Endometrial microvascular endothelial cells (primary cell): Measurements from ENCODE around the gene ZFP64. TPM values are rescaled to one million over a fixed set of nuclear protein-coding genes. Genes with fewer than 3 reads are reported as not detected.
"Not testable (repeated sequence)": the region's sequence is repeated elsewhere in the genome, so short reads cannot be mapped to it uniquely, and the experiment has no call there.

Experiments used
- in situ Hi-C: cut with HindIII; loops from 2 replicates; pipeline ENCODE4 v1.10.0; 2017; ENCODE audit warnings: low sequenced_read_pairs, low pct_unique_long_range_greater_than_20kb; ENCODE audit errors: inconsistent ontology term
- total RNA-seq: library from RNA; depleted of rRNA; stranded (reverse); fragments of >200 nt; gene quantifications from one replicate; pipeline ENCODE4 v1.2.3, GENCODE V29; 2015; ENCODE audit errors: inconsistent ontology term

The ZFP64 gene
- total RNA-seq, 1 donor from 2014 or later = 35.7 TPM

DNA sequence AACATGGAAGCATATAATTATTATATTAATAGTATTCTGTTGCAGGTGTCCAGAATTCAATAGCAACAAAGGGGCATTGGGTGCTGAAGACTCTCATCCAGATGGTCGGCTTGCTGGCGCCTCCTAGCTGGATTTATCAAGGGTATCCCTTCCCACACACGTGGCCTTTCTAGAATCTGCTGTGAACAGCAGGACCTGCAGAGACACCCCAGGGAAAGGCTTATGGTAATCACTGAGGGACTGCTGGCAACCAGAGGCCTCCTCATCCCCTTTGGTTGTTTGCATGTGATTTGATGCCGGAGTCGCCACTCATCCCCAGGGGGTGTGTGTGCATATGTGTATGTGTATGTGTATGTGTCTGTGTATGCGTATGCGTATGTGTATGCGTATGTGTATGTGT, 20.6 kb downstream of the ZFP64 start:
- in situ Hi-C loops = no loop called here

DNA sequence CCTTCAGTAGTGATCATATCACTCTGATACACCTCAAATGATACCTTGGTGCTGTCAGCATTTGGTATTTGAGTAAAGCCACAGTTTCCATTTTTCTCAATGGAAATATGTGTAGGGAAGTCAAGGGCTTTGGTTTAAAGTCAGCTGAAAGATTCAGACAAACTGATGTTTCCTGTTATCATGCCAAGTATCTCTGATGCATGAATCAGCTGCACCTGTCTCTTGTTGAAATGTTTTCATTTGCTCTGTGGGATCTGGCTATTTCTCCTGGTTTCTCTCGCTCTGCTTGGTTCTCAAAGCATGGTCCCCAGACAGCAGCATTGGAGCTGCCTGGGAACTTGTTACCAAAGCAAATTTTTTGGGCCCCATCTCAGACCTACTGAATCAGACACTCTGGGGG, 23.5 kb downstream of the ZFP64 start:
- in situ Hi-C loops = no loop called here

DNA sequence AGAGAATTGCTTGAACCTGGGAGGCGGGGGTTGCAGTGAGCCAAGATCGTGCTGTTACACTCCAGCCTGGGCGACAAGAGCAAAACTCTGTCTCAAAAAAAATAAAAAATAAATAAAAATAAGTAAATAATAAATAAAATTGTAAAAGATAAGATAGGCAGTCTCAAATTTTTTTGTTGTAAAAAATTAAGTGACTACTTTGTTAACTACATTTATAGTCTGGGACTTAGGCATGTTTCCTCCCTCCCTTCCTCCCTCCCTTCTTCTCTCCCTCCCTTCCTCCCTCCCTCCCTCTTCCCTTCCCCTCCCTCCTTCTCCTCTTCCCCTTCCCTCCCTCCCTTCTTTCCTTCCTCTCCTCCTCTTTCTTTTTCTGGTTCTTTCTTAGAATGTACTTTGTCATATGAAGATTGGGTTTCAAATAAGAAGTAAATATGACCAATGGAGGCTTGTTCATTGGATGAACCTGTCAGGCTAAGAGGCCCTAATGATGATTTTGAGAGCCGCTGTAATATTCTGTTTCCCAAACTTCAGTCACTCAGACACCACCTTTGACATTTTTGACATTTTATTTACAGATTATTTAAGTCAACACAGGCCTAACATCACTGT, 24.2 kb downstream of the ZFP64 start:
- in situ Hi-C loops = no loop called here

DNA sequence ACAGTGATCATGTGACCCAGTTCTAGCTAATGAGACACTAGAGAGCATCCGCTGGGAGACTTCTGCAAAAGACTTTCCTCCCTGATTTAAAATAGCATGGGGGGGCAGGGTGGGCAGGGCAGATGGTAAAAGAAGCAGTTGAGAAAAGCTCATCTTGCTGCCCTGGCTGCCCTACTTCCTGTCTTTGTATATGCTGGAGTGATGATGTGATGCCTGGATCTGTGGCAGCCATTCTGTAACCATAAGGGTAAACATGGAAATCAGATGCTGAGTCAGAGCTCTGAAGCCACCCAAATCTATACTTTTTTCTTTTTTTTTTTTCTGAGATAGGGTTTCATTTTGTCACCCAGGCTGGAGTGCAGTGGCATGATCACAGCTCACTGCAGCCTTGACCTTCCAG, 25.4 kb downstream of the ZFP64 start:
- in situ Hi-C loops = no loop called here

DNA sequence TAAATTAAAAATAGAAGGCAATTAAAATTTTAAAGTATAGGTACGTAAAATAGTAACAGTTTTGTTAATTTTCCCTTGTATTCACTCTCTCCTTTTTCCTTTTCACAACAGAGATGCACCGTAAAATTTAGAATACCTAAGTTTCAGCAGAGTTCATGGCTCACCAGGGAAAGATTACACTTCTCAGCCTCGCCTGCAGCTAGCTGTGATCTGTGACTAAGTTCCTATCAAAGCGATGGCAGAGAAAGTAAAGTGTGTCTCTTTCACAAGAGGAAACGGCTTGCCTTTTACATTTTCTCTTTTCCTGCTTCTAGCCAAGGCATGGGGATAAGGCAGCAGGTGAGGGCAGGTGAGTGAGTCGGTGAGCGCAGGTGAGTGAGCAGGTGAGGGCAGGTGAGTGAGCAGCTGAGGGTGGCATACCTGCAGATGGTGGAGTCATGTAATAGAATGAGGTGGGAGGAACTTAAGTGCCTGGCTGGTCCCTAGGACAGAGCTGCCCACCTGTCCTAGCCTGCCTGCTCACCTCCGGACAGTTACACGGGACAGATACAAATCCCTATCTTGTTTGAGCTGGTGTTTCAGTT, 30.9 kb downstream of the ZFP64 start:
- in situ Hi-C loops = no loop called here

DNA sequence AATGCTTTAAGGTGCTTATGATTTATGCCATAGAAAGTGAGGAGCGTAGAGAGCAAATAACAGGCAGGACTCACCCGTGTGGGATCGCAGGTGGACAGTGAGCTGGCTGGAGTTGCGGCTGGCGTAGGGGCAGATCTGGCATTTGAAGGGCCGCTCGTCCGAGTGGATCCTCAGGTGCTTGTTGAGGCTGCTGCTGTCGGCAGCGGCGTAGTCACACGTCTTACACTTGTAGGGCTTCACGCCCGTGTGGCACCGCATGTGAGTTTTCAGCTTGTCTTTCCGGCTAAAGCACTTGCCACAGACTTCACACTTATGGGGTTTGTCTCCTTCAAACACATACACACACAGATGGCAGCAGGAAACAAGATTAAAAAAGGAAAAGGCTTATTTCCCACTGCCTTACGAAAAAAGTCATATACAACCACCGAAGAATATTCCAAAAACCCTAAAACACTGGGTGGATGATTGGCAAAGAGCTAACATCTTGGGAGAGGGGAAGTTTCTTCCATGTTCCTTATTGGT, 31.5 kb downstream of the ZFP64 start:
- in situ Hi-C loops = no loop called here

DNA sequence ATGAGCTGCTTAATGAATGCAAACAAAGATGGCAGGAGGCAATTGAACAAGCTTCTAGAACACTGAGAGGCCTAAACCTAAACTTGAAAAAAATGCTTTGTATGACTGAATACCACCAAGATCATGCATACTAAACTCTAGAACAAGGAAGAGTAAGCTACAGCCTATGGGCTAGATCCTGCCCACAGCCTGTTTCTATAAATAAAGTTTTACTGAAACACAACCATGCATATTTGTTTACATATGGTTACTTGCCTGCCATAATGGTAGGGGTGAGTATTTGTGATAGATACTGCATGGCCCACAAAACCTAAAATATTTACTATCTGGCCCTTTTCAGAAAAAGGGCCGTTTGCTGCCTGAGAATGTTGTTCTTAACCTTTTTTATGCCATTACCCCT, 37.0 kb downstream of the ZFP64 start:
- in situ Hi-C loops = no loop called here

DNA sequence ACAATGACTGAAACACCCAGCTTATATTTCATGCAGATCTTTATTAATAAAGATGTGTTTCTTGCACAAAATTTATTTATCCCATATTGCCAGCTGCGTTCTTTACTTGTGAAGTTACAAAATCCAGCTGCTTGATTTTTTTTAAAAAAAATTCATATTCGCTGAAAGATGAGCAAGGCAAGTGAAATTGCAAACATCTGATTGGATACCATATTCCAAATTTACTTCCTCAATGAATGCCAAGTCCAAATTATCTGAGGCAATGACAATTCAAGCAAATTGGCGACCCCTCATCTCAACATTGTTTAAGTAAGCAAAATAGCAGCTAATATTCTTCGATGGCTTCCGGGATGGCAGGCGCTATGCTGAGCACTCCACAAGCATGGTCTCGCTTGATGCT, 37.7 kb downstream of the ZFP64 start:
- in situ Hi-C loops = no loop called here

DNA sequence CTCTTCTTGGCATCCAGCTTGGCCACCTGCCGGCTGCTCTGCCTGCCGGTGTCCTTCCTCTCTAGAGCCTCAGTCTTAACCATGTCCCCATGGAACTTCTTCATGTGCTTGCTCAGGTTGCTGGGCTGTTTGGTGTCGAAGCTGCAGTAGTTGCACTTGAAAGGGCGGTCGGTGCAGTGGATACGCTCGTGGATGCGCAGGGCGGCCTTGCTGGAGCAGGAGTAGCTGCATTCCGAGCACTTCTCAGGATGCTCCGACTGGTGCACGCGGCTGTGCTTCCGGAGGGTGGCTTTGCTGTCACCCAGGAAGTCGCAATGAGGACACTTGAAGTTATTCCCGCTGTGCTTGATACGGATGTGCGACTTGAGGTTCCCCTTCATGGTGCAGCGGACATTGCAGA, 38.7 kb downstream of the ZFP64 start:
- in situ Hi-C loops = no loop called here

DNA sequence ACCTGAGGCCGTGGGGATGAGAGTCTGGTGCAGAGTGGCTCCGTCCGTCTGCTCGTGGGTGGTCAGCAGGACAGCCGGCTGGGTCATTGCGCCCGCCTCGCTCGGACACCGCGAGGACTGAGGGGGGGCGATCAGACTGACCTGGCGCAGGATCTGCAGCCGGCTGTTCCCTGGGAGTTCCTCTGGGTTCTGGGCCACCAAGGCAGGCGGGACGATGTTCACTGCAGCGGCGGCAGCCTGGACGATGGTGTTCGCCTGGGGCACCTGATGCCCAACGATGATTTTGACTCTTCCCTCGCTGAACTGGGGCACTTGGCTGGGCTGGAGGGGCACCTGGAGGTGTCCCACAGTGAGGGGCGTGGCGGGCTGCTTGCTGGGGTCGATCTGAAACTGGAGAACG, 39.2 kb downstream of the ZFP64 start:
- in situ Hi-C loops = no loop called here

DNA sequence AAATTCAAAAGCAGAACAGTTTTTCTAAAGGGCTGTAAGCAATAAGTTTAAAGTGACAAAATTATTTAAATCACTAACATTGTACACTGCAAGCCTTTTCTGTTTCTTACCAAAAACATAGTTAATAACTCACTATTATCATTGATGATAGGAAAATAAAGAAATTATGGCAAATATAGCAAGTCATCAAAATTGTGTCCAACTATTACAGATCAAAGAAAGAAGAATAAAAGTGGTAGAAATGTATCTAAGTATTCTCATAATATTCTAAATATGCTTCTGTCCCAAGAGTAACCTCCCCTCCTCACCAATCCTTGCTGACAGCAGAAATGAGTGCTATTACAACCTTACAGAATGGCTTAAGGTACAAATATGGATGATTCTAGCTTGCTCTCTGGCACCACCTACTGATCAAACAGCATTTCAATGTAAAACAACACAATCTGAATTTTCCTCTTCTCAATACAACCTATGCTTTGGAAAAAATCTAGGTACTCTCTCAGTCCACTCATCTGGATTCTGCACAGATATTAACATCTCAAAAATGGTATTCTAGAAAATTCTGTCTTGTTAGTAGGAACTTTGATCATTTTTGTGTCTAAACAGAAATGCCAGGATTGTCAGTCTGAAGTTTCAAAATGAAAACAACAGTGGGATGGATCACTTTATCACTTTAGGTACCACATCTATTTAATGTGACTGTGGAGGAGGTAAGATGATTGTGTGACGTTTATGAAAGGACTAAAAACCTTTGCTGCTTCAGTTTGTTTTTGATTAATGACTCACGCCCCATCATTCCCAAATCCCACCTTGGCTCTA, 40.9 kb downstream of the ZFP64 start:
- in situ Hi-C loops = no loop called here

DNA sequence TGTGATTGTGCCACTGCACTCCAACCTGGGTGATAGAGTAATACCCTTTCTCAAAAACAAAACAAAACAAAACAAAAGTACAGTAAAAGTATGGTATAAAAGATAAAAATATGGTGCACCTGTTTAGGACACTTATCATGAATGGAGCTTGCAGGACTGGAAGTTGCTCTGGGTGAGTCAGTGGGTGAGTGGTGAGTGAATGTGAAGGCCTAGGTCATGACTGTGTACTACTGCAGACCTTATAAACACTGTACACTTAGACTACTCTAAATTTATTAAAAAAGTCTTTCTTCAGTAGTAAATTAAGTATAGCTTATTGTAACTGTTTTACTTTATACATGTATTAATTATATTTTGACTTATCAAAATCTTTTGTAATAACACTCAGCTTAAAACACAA, 46.0 kb downstream of the ZFP64 start:
- in situ Hi-C loops = no loop called here

DNA sequence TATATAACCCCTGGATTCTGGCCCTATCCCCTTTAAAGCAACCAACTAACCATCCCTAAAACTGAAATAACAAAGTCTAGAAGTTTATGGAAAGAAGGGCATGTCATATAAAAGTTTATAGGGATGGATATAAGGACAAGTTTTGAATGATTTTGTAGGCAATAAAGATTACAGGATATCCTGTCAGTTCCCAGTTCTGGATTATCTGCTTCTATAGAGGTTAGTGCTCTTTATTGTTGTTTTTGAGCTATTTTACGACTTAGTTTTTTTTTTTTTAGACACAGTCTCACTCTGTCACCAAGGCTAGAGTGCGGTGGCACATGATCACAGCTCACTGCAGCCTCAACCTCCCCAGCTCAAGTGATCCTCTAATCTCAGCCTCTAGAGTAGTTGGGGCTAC, 48.3 kb downstream of the ZFP64 start:
- in situ Hi-C loops = no loop called here

DNA sequence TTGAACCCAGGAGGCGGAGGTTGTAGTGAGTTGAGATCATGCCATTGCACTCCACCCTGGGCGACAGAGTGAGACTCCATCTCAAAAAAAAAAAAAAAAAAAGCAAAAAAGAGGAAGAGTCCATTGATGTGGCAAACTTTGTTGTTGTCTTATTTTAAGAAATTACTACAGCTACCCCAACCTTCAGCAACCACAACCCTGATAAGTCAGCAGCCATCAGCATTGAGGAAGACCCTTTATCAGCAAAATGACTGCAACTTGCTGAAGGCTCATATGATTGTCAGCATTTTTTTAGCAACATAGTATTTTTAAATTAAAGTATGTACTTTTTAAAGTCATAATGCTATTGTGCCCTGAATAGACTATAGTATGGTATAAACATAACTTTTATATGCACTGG, 48.8 kb downstream of the ZFP64 start:
- in situ Hi-C loops = no loop called here

DNA sequence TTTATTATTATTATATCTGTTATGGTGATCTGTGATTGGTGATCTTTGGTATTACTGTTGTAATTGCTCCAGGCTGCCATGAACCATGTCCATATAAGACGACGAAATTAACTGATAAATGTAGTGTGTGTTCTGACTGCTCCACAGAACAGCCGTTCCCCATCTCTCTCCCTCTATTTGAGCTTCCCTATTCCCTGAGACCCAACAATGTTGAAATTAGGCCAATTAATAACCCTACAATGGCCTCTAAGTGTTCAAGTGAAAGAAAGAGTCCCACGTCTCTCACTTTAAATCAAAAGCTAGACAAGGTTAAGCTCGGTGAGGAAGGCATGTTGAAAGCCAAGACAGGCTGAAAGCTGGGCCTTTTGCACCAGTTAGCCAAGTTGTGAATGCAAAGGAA, 51.6 kb downstream of the ZFP64 start:
- in situ Hi-C loops = no loop called here

DNA sequence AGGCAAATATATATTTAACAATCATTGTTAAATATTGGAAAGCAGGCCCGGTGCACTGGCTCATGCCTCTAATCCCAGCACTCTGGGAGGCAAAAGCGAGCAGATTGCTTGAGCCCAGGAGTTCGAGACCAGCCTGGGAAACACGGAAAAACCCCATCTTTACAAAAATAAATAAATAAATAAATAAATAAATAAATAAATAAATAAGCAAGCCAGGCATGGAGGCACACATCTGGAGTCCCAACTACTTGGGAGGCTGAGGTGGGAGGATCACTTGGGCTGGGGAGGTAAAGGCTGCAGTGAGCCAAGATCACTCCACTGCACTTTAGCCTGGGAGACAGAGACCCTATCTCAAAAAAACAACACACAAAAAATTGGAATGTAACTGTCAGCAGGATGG, 53.7 kb downstream of the ZFP64 start:
- in situ Hi-C loops = no loop called here

DNA sequence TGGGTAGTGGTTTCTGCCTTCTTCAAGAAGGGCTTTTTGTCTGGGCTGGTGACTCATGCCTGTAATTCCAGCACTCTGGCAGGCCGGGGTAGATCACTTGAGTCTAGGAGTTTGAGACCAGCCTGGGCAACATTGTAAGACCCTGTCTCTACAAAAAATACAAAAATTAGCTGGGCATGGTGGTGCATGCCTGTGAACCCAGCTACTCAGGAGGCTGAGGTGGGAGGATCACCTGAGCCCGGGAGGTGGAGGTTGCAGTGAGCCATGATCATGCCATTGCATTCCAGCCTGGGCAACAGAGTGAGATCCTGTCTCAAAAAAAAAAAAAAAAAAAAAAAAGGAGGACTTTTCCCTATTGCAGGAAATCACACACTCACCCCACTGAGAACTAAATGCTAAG, 57.9 kb downstream of the ZFP64 start:
- in situ Hi-C loops = not testable (repeated sequence)

DNA sequence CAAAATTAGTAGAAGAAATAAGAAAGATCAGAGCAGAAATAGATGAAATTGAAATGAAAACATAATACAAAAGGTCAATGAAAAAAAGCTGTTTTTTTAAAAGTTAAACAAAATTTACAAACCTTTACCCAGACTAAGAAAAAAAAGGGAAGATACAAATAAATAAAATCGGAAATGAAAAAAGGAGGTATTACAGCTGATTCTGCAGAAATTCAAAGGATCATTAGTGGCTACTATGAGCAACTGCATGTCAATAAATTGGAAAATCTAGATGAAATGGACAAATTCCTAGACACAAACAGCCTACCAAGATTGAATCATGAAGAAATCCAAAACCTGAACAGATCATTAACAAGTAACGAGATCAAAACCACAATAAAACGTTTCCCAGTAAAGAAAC, 59.2 kb downstream of the ZFP64 start:
- in situ Hi-C loops = no loop called here

DNA sequence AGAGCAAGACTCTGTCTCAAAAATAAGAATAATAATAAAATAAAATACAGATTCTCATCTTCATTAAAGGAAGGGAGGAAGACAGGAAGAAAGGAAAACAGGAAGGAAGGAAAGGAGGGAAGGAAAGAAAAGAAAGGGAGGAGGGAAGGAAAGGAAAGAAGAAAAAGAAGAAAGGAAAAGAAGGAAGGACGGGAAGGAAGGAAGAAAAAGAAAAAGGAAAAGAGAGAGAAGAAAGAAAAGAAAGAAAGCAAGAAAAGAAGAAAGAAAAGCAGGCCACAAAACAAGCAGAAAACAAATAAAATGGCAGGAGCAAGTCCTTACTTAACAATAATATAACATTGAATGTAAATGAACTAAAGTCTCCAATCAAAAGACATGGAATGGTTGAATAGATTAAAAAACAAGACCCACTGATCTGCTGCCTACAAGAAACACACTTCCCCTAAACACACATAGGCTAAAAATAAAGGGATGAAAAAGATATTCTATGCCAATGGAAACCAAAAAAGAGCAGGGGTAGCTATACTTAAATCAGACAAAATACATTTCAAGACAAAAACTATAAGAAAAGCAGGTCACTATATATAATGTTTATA, 60.4 kb downstream of the ZFP64 start:
- in situ Hi-C loops = no loop called here

DNA sequence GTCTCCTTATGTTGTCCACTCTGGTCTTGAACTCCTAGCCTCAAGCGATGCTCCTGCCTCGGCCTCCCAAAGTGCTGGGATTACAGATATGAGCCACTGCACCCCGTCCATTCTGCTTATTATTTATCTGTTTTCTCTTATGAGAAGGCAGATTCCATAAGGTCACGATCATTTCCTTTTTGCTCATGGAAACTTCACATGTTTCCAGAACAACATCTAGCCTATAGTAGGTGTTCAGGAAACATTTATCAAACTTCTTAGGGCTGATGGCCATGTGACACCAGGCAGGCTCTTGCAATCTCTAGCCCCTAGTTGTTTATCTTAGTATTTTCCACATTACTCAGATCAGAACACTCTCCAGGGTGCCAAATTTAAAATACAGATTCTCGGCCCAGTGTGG, 61.2 kb downstream of the ZFP64 start:
- in situ Hi-C loops = no loop called here
